ENCODE measurements around the gene TMEM115. TPM values are rescaled to one million over a fixed set of nuclear protein-coding genes. Genes with fewer than 3 reads are reported as not detected.

The TMEM115 gene
- total and polyA plus RNA-seq, 2 experiments from 2014 or later = 17.8 to 49.2 TPM

- no peak overlapping the region for H3K27ac Mint-ChIP-seq
- peaks cover 15% of the 10 kb centered on the region; the same call in 1 of the 3 replicates for H3K4me1 Mint-ChIP-seq
- peaks cover 7% of the 10 kb centered on the region for H3K27me3 Mint-ChIP-seq (ENCODE audit: insufficient read depth, low read depth, poor library complexity)
Measured at GRCh38 chr3:50330330-50330729, 29.0 kb downstream of the TMEM115 start.

More at GRCh38 chr3:50330330-50330729, 29.0 kb downstream of the TMEM115 start:
- Histone ChIP-seq H3K9me2 (ENCODE audit: insufficient read depth) (no peaks in the 10 kb centered on the region), H3K4me1 (ENCODE audit: insufficient read depth) (peaks cover 9% of the 10 kb centered on the region), H2AFZ (no peak overlapping the region), H4K20me1 (replicated peaks; ENCODE audit: insufficient read depth) (peaks cover 14% of the 10 kb centered on the region; the same call in 1 of the 2 replicates), H3K36me3 (ENCODE audit: insufficient read depth) (peaks cover 8% of the 10 kb centered on the region), H3F3A (replicated peaks; ENCODE audit: low read depth) (peaks cover 20% of the 10 kb centered on the region; the same call in 1 of the 2 replicates), H3K27ac (ENCODE audit: low read depth) (no peak overlapping the region), H3K79me2 (replicated peaks; ENCODE audit: insufficient read depth) (peaks cover 34% of the 10 kb centered on the region), H3K4me3 (no peak overlapping the region), H3K4me2 (no peak overlapping the region), H3K27me3 (ENCODE audit: insufficient read depth) (no peaks in the 10 kb centered on the region)
- Mint-ChIP-seq H3K9me3 (no peaks in the 10 kb centered on the region), H3K36me3 (ENCODE audit: low read depth) (peaks cover 33% of the 10 kb centered on the region), H3K4me3 (no peak overlapping the region)
- ATAC-seq (no peak), DNase-seq (ENCODE audit: low spot score) (no peak)
- TF ChIP-seq NANOG (IDR thresholded peaks at IDR 0.05; ENCODE audit: borderline replicate concordance) (no peak), POLR2AphosphoS5 (IDR thresholded peaks at IDR 0.05; ENCODE audit: low read depth) (no peak), EZH2phosphoT487 (IDR thresholded peaks at IDR 0.05; ENCODE audit: unreplicated experiment) (no peak), ETS1 (IDR thresholded peaks at IDR 0.05) (no peak), ZNF331 (CRISPR knock-in tag; IDR thresholded peaks at IDR 0.05; ENCODE audit: low read depth) (no peak), CREB1 (CRISPR knock-in tag; IDR thresholded peaks at IDR 0.05; ENCODE audit: low read depth) (no peak), JUNB (IDR thresholded peaks at IDR 0.05; ENCODE audit: unreplicated experiment) (no peak), STAT1 (IDR thresholded peaks at IDR 0.05; ENCODE audit: unreplicated experiment) (no peak), ZNF114 (CRISPR knock-in tag; IDR thresholded peaks at IDR 0.05) (no peak), REST (IDR thresholded peaks at IDR 0.05; ENCODE audit: unreplicated experiment) (no peak), EZH2 (IDR thresholded peaks at IDR 0.05; ENCODE audit: low read depth, unreplicated experiment) (no peak)
- TF ChIP-seq, protein P1, sequence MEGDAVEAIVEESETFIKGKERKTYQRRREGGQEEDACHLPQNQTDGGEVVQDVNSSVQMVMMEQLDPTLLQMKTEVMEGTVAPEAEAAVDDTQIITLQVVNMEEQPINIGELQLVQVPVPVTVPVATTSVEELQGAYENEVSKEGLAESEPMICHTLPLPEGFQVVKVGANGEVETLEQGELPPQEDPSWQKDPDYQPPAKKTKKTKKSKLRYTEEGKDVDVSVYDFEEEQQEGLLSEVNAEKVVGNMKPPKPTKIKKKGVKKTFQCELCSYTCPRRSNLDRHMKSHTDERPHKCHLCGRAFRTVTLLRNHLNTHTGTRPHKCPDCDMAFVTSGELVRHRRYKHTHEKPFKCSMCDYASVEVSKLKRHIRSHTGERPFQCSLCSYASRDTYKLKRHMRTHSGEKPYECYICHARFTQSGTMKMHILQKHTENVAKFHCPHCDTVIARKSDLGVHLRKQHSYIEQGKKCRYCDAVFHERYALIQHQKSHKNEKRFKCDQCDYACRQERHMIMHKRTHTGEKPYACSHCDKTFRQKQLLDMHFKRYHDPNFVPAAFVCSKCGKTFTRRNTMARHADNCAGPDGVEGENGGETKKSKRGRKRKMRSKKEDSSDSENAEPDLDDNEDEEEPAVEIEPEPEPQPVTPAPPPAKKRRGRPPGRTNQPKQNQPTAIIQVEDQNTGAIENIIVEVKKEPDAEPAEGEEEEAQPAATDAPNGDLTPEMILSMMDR (conservative IDR thresholded peaks at IDR 0.05; ENCODE audit: low read depth in 2 of 2) = no peak
- TF ChIP-seq, protein P2, sequence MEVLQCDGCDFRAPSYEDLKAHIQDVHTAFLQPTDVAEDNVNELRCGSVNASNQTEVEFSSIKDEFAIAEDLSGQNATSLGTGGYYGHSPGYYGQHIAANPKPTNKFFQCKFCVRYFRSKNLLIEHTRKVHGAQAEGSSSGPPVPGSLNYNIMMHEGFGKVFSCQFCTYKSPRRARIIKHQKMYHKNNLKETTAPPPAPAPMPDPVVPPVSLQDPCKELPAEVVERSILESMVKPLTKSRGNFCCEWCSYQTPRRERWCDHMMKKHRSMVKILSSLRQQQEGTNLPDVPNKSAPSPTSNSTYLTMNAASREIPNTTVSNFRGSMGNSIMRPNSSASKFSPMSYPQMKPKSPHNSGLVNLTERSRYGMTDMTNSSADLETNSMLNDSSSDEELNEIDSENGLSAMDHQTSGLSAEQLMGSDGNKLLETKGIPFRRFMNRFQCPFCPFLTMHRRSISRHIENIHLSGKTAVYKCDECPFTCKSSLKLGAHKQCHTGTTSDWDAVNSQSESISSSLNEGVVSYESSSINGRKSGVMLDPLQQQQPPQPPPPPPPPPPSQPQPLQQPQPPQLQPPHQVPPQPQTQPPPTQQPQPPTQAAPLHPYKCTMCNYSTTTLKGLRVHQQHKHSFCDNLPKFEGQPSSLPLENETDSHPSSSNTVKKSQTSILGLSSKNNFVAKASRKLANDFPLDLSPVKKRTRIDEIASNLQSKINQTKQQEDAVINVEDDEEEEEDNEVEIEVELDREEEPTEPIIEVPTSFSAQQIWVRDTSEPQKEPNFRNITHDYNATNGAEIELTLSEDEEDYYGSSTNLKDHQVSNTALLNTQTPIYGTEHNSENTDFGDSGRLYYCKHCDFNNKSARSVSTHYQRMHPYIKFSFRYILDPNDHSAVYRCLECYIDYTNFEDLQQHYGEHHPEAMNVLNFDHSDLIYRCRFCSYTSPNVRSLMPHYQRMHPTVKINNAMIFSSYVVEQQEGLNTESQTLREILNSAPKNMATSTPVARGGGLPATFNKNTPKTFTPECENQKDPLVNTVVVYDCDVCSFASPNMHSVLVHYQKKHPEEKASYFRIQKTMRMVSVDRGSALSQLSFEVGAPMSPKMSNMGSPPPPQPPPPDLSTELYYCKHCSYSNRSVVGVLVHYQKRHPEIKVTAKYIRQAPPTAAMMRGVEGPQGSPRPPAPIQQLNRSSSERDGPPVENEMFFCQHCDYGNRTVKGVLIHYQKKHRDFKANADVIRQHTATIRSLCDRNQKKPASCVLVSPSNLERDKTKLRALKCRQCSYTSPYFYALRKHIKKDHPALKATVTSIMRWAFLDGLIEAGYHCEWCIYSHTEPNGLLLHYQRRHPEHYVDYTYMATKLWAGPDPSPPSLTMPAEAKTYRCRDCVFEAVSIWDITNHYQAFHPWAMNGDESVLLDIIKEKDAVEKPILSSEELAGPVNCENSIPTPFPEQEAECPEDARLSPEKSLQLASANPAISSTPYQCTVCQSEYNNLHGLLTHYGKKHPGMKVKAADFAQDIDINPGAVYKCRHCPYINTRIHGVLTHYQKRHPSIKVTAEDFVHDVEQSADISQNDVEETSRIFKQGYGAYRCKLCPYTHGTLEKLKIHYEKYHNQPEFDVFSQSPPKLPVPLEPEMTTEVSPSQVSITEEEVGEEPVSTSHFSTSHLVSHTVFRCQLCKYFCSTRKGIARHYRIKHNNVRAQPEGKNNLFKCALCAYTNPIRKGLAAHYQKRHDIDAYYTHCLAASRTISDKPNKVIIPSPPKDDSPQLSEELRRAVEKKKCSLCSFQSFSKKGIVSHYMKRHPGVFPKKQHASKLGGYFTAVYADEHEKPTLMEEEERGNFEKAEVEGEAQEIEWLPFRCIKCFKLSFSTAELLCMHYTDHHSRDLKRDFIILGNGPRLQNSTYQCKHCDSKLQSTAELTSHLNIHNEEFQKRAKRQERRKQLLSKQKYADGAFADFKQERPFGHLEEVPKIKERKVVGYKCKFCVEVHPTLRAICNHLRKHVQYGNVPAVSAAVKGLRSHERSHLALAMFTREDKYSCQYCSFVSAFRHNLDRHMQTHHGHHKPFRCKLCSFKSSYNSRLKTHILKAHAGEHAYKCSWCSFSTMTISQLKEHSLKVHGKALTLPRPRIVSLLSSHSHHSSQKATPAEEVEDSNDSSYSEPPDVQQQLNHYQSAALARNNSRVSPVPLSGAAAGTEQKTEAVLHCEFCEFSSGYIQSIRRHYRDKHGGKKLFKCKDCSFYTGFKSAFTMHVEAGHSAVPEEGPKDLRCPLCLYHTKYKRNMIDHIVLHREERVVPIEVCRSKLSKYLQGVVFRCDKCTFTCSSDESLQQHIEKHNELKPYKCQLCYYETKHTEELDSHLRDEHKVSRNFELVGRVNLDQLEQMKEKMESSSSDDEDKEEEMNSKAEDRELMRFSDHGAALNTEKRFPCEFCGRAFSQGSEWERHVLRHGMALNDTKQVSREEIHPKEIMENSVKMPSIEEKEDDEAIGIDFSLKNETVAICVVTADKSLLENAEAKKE (CRISPR knock-in tag; IDR thresholded peaks at IDR 0.05) = no peak

All from GM23338 (cell line).